Breast epithelium (tissue), 3 donors: ENCODE measurements around the gene BAZ2B.

Experiments used
- POLR2AphosphoS5 ChIP-seq, 3 donors: sonication (generic); formaldehyde crosslinking; IDR thresholded peaks; one replicate each; pipeline ENCODE4 v1.6.1; 2017; ENCODE audit warnings: antibody characterized with exemption in 3 of 3
- TF ChIP-seq, protein P1 (sequence below), 3 donors: fragments of 450-650 bp; IDR thresholded peaks; one replicate each; pipeline ENCODE4 v1.5.1; 2016 to 2017; ENCODE audit warnings: antibody characterized with exemption in 3 of 3, mild to moderate bottlenecking in 3 of 3, moderate library complexity in 3 of 3

DNA sequence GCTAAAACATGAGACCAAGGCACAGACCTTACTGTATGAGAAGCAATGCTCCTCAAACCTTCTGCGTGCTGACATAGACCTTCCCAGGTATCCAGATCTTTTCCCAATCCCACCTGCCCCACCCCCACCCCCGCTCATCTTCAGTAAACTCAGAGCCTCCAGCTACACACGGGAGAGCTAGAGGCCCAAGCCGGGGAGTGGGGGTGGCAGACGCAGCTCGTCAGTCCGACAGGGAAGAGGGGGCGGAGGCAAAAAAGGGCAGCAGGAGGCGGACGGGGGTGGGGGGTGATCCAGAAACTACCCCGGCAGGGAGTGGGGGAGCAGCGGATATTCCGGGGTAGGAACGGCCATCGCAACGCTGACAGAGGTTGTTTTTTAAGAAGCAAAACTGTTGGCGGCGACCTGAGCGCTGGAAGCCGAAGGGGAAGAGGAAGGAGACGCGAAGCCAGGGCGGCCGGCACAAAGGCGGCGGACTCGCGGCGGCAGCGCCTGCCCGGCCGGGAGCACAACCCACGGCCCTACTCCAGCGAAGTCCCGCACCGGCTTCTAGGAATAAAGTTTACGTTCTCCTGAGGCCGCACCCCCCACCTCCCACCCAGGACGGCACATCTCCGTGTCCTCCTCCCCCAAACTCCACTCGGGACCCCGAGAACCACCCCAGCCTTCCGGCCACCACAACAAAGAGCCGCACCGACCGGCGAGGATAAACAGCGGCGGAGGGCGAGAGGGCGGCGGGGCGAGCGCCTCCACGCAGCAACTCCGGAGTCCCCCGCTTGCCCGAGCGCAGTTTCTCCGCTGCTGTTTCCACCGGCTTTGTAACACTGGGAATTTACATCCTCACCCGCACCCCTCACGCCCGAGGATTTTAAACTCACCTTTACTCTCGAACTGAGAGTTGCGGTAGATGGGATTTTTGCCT lies 722 bp downstream of the BAZ2B start:
- TF ChIP-seq, protein P1, sequence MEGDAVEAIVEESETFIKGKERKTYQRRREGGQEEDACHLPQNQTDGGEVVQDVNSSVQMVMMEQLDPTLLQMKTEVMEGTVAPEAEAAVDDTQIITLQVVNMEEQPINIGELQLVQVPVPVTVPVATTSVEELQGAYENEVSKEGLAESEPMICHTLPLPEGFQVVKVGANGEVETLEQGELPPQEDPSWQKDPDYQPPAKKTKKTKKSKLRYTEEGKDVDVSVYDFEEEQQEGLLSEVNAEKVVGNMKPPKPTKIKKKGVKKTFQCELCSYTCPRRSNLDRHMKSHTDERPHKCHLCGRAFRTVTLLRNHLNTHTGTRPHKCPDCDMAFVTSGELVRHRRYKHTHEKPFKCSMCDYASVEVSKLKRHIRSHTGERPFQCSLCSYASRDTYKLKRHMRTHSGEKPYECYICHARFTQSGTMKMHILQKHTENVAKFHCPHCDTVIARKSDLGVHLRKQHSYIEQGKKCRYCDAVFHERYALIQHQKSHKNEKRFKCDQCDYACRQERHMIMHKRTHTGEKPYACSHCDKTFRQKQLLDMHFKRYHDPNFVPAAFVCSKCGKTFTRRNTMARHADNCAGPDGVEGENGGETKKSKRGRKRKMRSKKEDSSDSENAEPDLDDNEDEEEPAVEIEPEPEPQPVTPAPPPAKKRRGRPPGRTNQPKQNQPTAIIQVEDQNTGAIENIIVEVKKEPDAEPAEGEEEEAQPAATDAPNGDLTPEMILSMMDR (IDR thresholded peaks at IDR 0.05) = no peak
- TF ChIP-seq POLR2AphosphoS5 (IDR thresholded peaks at IDR 0.05) = peak; percentile 68 to 84 (median 79)
